HEK293T (cell line): Measurements from ENCODE around the gene ZIC1.

Source experiments
- ARNT ChIP-seq: fragments of 450-650 bp; IDR thresholded peaks from 2 replicates; pipeline ENCODE4 v1.6.1; 2017; ENCODE audit warnings: mild to moderate bottlenecking
- BHLHE40 ChIP-seq: fragments of 450-650 bp; IDR thresholded peaks from 2 replicates; pipeline ENCODE4 v1.6.1; 2016; ENCODE audit warnings: mild to moderate bottlenecking, moderate library complexity, borderline replicate concordance
- CTBP1 ChIP-seq: fragments of 450-650 bp; IDR thresholded peaks from 2 replicates; pipeline ENCODE4 v1.6.1; 2016; ENCODE audit warnings: borderline replicate concordance
- FOXK2 ChIP-seq: fragments of 450-650 bp; IDR thresholded peaks from 2 replicates; pipeline ENCODE4 v1.6.1; 2016; ENCODE audit warnings: mild to moderate bottlenecking
- FOXM1 ChIP-seq: fragments of 450-650 bp; IDR thresholded peaks from 2 replicates; pipeline ENCODE4 v1.6.1; 2017; ENCODE audit warnings: mild to moderate bottlenecking, borderline replicate concordance
- HDGF ChIP-seq: fragments of 450-650 bp; IDR thresholded peaks from 2 replicates; pipeline ENCODE4 v1.6.1; 2017; ENCODE audit warnings: antibody characterized with exemption, borderline replicate concordance
- SP1 ChIP-seq: fragments of 450-650 bp; IDR thresholded peaks from 2 replicates; pipeline ENCODE4 v1.6.1; 2017
- SUZ12 ChIP-seq: fragments of 450-650 bp; IDR thresholded peaks from 2 replicates; pipeline ENCODE4 v1.6.1; 2016; ENCODE audit warnings: mild to moderate bottlenecking
- TARDBP ChIP-seq: fragments of 450-650 bp; IDR thresholded peaks from 2 replicates; pipeline ENCODE4 v1.6.1; 2016
- ZNF384 ChIP-seq: fragments of 450-650 bp; IDR thresholded peaks from 2 replicates; pipeline ENCODE4 v1.6.1; 2016

DNA sequence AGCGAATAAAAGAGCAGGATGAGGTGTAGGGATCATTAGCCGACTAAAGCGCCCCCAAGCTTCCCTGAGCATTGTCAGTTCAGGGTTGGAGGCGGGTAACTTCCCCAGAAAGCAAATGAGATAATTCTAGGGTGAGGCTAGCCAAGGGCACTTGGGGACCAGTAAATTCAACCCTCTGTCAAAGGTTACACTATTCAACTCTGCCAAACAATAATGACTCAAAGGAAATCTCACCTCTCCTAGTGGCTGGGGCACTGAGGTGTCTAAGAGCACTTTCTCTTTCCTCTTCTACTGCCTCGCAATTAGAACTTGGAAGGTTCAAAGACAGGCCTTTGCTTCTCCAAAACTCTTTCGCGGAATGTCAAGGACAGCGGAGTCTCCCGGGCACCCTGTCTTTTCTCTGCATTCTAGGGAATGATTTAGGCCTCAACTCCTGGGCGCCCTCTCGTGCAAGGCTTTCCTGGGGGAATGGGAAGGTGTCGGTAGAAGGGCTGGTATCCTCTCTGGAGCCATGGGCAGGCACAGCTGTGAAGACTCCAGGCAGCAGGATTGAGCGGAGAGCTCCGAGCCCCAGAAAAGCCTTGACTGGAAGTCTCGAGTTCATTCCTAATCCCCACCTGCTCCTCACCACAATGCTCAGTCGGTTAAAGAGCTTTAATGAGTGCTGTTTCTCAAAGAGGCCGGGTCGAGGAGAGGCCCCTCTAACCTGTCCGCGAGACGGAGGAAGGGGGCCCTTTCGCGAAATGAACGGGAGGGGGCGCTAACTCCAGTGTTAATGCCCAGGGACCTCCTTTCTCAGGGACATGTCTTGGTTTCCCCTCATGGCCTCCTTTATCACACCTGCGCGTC is 24.7 kb upstream of the ZIC1 start:
- no peak for TF ChIP-seq CTBP1
- TF ChIP-seq BHLHE40, result no peak
- TF ChIP-seq SUZ12, result no peak
- TF ChIP-seq ARNT, result no peak
- TF ChIP-seq SP1, result no peak
- no peak for TF ChIP-seq TARDBP
- TF ChIP-seq FOXM1, result no peak
- TF ChIP-seq ZNF384, result no peak
- no peak for TF ChIP-seq HDGF
- no peak for TF ChIP-seq FOXK2
